ENCODE measurements around the gene KCNJ13.
"Not testable (repeated sequence)": the region's sequence is repeated elsewhere in the genome, so short reads cannot be mapped to it uniquely, and the experiment has no call there.

Gene KCNJ13

DNA sequence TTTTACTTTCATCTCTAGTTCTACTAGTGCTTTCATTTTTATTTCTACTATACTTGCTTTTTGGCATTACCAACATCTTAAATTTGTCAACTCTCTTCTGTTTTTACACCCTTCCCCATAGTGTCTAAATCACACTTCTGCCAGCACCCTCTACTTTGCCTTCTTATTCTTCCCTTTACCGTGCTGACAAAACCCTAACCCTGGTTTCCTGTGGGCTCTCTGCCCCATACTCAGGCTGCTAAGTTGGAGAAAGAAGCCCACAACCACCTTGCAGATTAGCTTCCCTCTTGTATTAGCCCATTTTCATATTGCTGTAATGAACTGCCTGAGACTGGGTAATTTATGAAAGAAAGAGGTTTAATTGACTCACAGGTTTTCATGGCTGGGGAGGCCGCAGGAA is 54.5 kb downstream of the KCNJ13 start:
- Histone ChIP-seq H3K36me3 (peaks cover 89 to 100% (median 93%) of the 10 kb centered on the region in 11 experiments), H3K4me1 (peaks cover 0 to 20% (median 11%) of the 10 kb centered on the region in 10 experiments; a peak in 10 of 20 replicates), H3K27ac (no peak overlapping the region), H3K27me3 (no peaks in the 10 kb centered on the region), H4K20me1 (peaks cover 47 to 96% (median 78%) of the 10 kb centered on the region in 11 experiments; a peak in 21 of 22 replicates), H3K4me2 (0 out of 22 replicates have a peak overlapping the region, but pooled peaks of 1 of the 11 experiments have one; percentile 0), H3K4me3 (no peak overlapping the region), H3K9me3 (replicated peaks in 1 of 11) (peaks cover 0 to 19% (median 9%) of the 10 kb centered on the region in 11 experiments; a peak in 9 of 22 replicates), H3K9ac (no peak overlapping the region)
- no peak for TF ChIP-seq Cebpa-rat (IDR thresholded peaks at IDR 0.05)

GRCh38 chr2:232721261-232721660 is 55.1 kb downstream of the KCNJ13 start:
- Histone ChIP-seq H4K20me1 (peaks cover 48 to 97% (median 82%) of the 10 kb centered on the region in 11 experiments; a peak in 21 of 22 replicates), H3K27ac (no peak overlapping the region), H3K4me1 (peaks cover 0 to 18% (median 11%) of the 10 kb centered on the region in 10 experiments; a peak in 10 of 20 replicates), H3K27me3 (no peaks in the 10 kb centered on the region), H3K4me3 (no peak overlapping the region), H3K9me3 (replicated peaks in 1 of 11) (peaks cover 0 to 21% (median 10%) of the 10 kb centered on the region in 11 experiments; a peak in 9 of 22 replicates), H3K36me3 (peaks cover 89 to 100% (median 94%) of the 10 kb centered on the region in 11 experiments), H3K4me2 (peak overlapping the region in 3 of 11 experiments; percentile 0 to 43 (median 13); a peak in 2 of 22 replicates), H3K9ac (no peak overlapping the region)
- TF ChIP-seq Cebpa-rat (IDR thresholded peaks at IDR 0.05), result no peak

DNA sequence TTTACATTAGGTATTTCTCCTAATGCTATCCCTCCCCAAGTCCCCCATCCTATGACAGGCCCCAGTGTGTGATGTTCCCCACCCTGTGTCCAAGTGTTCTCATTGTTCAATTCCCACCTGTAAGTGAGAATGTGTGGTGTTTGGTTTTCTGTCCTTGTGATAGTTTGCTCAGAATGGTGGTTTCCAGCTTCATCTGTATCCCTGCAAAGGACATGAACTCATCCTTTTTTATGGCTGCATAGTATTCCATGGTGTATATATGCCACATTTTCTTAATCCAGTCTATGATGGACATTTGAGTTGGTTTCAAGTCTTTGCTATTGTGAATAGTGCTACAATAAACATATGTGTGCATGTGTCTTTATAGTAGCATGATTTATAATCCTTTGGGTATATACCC is 56.3 kb downstream of the KCNJ13 start:
- Histone ChIP-seq H3K9me3 (replicated peaks in 1 of 11) (peaks cover 0 to 21% (median 10%) of the 10 kb centered on the region in 11 experiments; a peak in 9 of 22 replicates), H4K20me1 (peaks cover 49 to 97% (median 85%) of the 10 kb centered on the region in 11 experiments; a peak in 21 of 22 replicates), H3K36me3 (peaks cover 81 to 99% (median 86%) of the 10 kb centered on the region in 11 experiments), H3K4me1 (peaks cover 0 to 18% (median 11%) of the 10 kb centered on the region in 10 experiments; a peak in 10 of 20 replicates)
- not testable (repeated sequence) for H3K4me2 ChIP-seq, H3K27ac ChIP-seq, H3K4me3 ChIP-seq, H3K9ac ChIP-seq, H3K27me3 ChIP-seq

All from BLaER1 treated with 17β-estradiol and CSF1 and Interleukin-3, amounts not matched to agents 10 nM and 100 nM (cell line).